ENCODE measurements around the gene PRRC2A.

The PRRC2A gene

DNA sequence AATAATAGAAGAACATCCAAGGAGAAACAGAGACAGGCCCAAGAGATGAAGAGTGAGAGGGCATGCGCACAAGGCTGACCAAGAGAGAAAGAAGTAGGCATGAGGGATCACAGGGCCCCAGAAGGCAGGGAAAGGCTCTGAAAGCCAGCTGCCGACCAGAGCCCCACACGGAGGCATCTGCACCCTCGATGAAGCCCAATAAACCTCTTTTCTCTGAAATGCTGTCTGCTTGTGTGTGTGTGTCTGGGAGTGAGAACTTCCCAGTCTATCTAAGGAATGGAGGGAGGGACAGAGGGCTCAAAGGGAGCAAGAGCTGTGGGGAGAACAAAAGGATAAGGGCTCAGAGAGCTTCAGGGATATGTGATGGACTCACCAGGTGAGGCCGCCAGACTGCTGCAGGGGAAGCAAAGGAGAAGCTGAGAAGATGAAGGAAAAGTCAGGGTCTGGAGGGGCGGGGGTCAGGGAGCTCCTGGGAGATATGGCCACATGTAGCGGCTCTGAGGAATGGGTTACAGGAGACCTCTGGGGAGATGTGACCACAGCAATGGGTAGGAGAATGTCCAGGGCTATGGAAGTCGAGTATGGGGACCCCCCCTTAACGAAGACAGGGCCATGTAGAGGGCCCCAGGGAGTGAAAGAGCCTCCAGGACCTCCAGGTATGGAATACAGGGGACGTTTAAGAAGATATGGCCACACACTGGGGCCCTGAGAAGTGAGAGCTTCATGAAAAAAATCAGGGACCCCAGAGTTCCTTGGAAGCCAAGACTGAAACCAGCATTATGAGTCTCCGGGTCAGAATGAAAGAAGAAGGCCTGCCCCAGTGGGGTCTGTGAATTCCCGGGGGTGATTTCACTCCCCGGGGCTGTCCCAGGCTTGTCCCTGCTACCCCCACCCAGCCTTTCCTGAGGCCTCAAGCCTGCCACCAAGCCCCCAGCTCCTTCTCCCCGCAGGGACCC lies 46.1 kb upstream of the PRRC2A start (continued):
- TF ChIP-seq ZNF548 (tag by site-specific recombination; IDR thresholded peaks at IDR 0.05): no peak
- TF ChIP-seq ZNF223 (tag by site-specific recombination; IDR thresholded peaks at IDR 0.05): no peak
- TF ChIP-seq, protein P1, sequence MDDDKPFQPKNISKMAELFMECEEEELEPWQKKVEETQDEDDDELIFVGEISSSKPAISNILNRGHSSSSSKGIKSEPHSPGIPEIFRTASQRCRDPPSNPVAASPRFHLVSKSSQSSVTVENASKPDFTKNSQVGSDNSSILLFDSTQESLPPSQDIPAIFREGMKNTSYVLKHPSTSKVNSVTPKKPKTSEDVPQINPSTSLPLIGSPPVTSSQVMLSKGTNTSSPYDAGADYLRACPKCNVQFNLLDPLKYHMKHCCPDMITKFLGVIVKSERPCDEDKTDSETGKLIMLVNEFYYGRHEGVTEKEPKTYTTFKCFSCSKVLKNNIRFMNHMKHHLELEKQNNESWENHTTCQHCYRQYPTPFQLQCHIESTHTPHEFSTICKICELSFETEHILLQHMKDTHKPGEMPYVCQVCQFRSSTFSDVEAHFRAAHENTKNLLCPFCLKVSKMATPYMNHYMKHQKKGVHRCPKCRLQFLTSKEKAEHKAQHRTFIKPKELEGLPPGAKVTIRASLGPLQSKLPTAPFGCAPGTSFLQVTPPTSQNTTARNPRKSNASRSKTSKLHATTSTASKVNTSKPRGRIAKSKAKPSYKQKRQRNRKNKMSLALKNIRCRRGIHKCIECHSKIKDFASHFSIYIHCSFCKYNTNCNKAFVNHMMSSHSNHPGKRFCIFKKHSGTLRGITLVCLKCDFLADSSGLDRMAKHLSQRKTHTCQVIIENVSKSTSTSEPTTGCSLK (tag by site-specific recombination; IDR thresholded peaks at IDR 0.05): no peak
- TF ChIP-seq ZFHX2 (tag by site-specific recombination; conservative IDR thresholded peaks at IDR 0.05): no peak
- TF ChIP-seq SP2 (tag by site-specific recombination; IDR thresholded peaks at IDR 0.05): no peak

GRCh38 chr6:31575335-31575901 lies 45.1 kb upstream of the PRRC2A start, which contains the start of gene TNF:
Gene TNF, plus strand, starts transcription at chr6:31575565. Its CDS starts 177 bp downstream, at chr6:31575742.
- Histone ChIP-seq H3K4me3 (ENCODE audit: low read depth, low read length) (no peak within 1 kb of the TSS), H3K9me3 (ENCODE audit: control insufficient read depth, insufficient read depth, low read depth, low read length) (no peaks in the 10 kb centered on the region), H3K27ac (ENCODE audit: extremely low read depth, low read depth, low read length) (no peak within 1 kb of the TSS), H3K4me1 (ENCODE audit: control insufficient read depth, insufficient read depth, low read length) (no peaks in the 10 kb centered on the region), H3K36me3 (ENCODE audit: control insufficient read depth in 2 of 2, insufficient read depth in 1 of 2, low read length in 2 of 2) (no peaks in the 10 kb centered on the region)
- ChIA-PET CTCF (interaction anchor here (0.7 to 18.7 kb wide), 9 partner anchors 9 to 314 kb away, joined by 3 to 518 read pairs (median 5); partner anchors contain the start of genes ATP6V1G2, LST1 and NCR3), POLR2A (interaction anchor here (0.5 to 1.3 kb wide), 2 partner anchors 47 to 427 kb away, joined by 3 to 5 read pairs; no protein-coding TSS in a partner anchor)
- TF ChIP-seq REST (tag by site-specific recombination; IDR thresholded peaks at IDR 0.05): no peak
- TF ChIP-seq ZBTB48 (tag by site-specific recombination; IDR thresholded peaks at IDR 0.05): 0 out of 2 replicates have a peak, but pooled peaks have one; percentile 37

DNA sequence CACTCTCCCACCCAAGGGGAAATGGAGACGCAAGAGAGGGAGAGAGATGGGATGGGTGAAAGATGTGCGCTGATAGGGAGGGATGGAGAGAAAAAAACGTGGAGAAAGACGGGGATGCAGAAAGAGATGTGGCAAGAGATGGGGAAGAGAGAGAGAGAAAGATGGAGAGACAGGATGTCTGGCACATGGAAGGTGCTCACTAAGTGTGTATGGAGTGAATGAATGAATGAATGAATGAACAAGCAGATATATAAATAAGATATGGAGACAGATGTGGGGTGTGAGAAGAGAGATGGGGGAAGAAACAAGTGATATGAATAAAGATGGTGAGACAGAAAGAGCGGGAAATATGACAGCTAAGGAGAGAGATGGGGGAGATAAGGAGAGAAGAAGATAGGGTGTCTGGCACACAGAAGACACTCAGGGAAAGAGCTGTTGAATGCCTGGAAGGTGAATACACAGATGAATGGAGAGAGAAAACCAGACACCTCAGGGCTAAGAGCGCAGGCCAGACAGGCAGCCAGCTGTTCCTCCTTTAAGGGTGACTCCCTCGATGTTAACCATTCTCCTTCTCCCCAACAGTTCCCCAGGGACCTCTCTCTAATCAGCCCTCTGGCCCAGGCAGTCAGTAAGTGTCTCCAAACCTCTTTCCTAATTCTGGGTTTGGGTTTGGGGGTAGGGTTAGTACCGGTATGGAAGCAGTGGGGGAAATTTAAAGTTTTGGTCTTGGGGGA lies 44.4 kb upstream of the PRRC2A start:
- POLR2A ChIA-PET: interaction anchor here (1.1 to 1.4 kb wide), 2 partner anchors 17 to 25 kb away, joined by 4 to 6 read pairs; partner anchors contain the start of gene NCR3
- Histone ChIP-seq H3K9me3 (ENCODE audit: control insufficient read depth, insufficient read depth, low read depth, low read length) (no peaks in the 10 kb centered on the region), H3K27ac (ENCODE audit: extremely low read depth, low read depth, low read length) (no peak overlapping the region), H3K4me3 (ENCODE audit: low read depth, low read length) (no peak overlapping the region), H3K4me1 (ENCODE audit: control insufficient read depth, insufficient read depth, low read length) (peaks cover 1% of the 10 kb centered on the region; the same call in 1 of the 2 replicates), H3K36me3 (ENCODE audit: control insufficient read depth in 2 of 2, insufficient read depth in 1 of 2, low read length in 2 of 2) (no peaks in the 10 kb centered on the region)
- CTCF ChIA-PET: interaction anchor here (0.9 to 18.7 kb wide), 10 partner anchors 8 to 313 kb away, joined by 3 to 518 read pairs (median 6); partner anchors contain the start of genes LST1 and NCR3
- TF ChIP-seq, protein P2, sequence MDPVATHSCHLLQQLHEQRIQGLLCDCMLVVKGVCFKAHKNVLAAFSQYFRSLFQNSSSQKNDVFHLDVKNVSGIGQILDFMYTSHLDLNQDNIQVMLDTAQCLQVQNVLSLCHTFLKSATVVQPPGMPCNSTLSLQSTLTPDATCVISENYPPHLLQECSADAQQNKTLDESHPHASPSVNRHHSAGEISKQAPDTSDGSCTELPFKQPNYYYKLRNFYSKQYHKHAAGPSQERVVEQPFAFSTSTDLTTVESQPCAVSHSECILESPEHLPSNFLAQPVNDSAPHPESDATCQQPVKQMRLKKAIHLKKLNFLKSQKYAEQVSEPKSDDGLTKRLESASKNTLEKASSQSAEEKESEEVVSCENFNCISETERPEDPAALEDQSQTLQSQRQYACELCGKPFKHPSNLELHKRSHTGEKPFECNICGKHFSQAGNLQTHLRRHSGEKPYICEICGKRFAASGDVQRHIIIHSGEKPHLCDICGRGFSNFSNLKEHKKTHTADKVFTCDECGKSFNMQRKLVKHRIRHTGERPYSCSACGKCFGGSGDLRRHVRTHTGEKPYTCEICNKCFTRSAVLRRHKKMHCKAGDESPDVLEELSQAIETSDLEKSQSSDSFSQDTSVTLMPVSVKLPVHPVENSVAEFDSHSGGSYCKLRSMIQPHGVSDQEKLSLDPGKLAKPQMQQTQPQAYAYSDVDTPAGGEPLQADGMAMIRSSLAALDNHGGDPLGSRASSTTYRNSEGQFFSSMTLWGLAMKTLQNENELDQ (tag by site-specific recombination; IDR thresholded peaks at IDR 0.05; ENCODE audit: low read depth): no peak
- TF ChIP-seq ZNF654 (tag by site-specific recombination; IDR thresholded peaks at IDR 0.05; ENCODE audit: low read depth) (no peak), MYNN (tag by site-specific recombination; IDR thresholded peaks at IDR 0.05; ENCODE audit: borderline replicate concordance) (no peak), ZNF670 (tag by site-specific recombination; IDR thresholded peaks at IDR 0.05; ENCODE audit: low read depth) (no peak), BCL6B (tag by site-specific recombination; IDR thresholded peaks at IDR 0.05) (no peak), ZNF624 (tag by site-specific recombination; IDR thresholded peaks at IDR 0.05) (no peak), KLF16 (tag by site-specific recombination; IDR thresholded peaks at IDR 0.05) (no peak), ZNF202 (tag by site-specific recombination; IDR thresholded peaks at IDR 0.05; ENCODE audit: borderline replicate concordance) (no peak), ZNF302 (tag by site-specific recombination; IDR thresholded peaks at IDR 0.05; ENCODE audit: low read depth) (no peak), ZBTB21 (tag by site-specific recombination; IDR thresholded peaks at IDR 0.05) (no peak)
- TF ChIP-seq, protein P3, sequence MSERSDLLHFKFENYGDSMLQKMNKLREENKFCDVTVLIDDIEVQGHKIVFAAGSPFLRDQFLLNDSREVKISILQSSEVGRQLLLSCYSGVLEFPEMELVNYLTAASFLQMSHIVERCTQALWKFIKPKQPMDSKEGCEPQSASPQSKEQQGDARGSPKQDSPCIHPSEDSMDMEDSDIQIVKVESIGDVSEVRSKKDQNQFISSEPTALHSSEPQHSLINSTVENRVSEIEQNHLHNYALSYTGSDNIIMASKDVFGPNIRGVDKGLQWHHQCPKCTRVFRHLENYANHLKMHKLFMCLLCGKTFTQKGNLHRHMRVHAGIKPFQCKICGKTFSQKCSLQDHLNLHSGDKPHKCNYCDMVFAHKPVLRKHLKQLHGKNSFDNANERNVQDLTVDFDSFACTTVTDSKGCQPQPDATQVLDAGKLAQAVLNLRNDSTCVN (tag by site-specific recombination; optimal IDR thresholded peaks at IDR 0.05): no peak
